Glutamatergic neuron (in vitro differentiated cells): Measurements from ENCODE around the gene RESF1. TPM values are rescaled to one million over a fixed set of nuclear protein-coding genes. Genes with fewer than 3 reads are reported as not detected.

Source experiments
- DNase-seq: peaks from one replicate; pipeline ENCODE4 v3.0.0; 2022
- H3K27ac Mint-ChIP-seq: one replicate; pipeline ENCODE4 v1.8.0; 2020; ENCODE audit warnings: mild to moderate bottlenecking, mixed read lengths, inconsistent platforms; ENCODE audit not compliant: unreplicated experiment
- H3K27me3 Mint-ChIP-seq: one replicate; pipeline ENCODE4 v1.8.0; 2020; ENCODE audit warnings: mild to moderate bottlenecking, moderate library complexity, mixed read lengths, inconsistent platforms; ENCODE audit not compliant: unreplicated experiment
- H3K36me3 Mint-ChIP-seq: one replicate; pipeline ENCODE4 v1.8.0; 2020; ENCODE audit warnings: mild to moderate bottlenecking, mixed read lengths, inconsistent platforms; ENCODE audit not compliant: unreplicated experiment
- H3K4me1 Mint-ChIP-seq: one replicate; pipeline ENCODE4 v1.8.0; 2020; ENCODE audit warnings: mild to moderate bottlenecking, low read depth, mixed read lengths, inconsistent platforms; ENCODE audit not compliant: unreplicated experiment
- H3K4me3 Mint-ChIP-seq: one replicate; pipeline ENCODE4 v1.8.0; 2020; ENCODE audit warnings: mild to moderate bottlenecking, mixed read lengths, inconsistent platforms; ENCODE audit not compliant: unreplicated experiment
- H3K9me3 Mint-ChIP-seq: one replicate; pipeline ENCODE4 v1.8.0; 2020; ENCODE audit warnings: mild to moderate bottlenecking, moderate library complexity, mixed read lengths, inconsistent platforms; ENCODE audit not compliant: unreplicated experiment
- total RNA-seq: library from RNA; stranded (reverse); fragmentation: NEBNext Ultra II Directional; extraction: Animal tissue kit (Norgen Biotek cat#: 25700); gene quantifications from one replicate; pipeline ENCODE4 v1.2.1, GENCODE V29; 2021; ENCODE audit not compliant: unreplicated experiment
- TF ChIP-seq, protein P1 (sequence below): fragments of 200-600 bp; sonication (generic); IDR thresholded peaks from one replicate; pipeline ENCODE4 v1.5.0; 2021; ENCODE audit not compliant: partially characterized antibody, unreplicated experiment

RESF1 gene
- total RNA-seq, 1 donor from 2014 or later = 38.3 TPM

DNA sequence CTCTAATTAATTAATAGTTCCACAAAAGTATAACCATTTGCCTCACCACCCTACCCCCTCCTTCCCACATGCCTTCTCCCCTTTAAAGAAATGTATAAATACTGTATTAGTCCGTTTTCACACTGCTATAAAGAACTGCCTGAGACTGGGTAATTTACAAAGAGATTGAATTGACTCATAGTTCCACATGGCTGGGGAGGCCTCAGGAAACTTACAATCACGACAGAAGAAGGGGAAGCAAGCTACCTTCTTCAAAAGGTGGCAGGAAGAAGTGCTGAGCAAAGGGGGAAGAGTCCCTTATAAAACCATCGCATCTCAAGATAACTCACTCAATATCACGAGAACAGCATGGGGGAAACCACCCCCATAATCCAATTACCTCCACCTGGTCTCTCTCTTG lies 8.2 kb upstream of the RESF1 start:
- no peaks in the 10 kb centered on the region for H3K9me3 Mint-ChIP-seq

GRCh38 chr12:31951939-31952338 lies 7.3 kb upstream of the RESF1 start:
- no peak for DNase-seq
- peaks cover 15% of the 10 kb centered on the region for H3K36me3 Mint-ChIP-seq
- H3K4me3 Mint-ChIP-seq = no peak overlapping the region
- no peaks in the 10 kb centered on the region for H3K9me3 Mint-ChIP-seq
- TF ChIP-seq, protein P1, sequence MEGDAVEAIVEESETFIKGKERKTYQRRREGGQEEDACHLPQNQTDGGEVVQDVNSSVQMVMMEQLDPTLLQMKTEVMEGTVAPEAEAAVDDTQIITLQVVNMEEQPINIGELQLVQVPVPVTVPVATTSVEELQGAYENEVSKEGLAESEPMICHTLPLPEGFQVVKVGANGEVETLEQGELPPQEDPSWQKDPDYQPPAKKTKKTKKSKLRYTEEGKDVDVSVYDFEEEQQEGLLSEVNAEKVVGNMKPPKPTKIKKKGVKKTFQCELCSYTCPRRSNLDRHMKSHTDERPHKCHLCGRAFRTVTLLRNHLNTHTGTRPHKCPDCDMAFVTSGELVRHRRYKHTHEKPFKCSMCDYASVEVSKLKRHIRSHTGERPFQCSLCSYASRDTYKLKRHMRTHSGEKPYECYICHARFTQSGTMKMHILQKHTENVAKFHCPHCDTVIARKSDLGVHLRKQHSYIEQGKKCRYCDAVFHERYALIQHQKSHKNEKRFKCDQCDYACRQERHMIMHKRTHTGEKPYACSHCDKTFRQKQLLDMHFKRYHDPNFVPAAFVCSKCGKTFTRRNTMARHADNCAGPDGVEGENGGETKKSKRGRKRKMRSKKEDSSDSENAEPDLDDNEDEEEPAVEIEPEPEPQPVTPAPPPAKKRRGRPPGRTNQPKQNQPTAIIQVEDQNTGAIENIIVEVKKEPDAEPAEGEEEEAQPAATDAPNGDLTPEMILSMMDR = no peak
- H3K27me3 Mint-ChIP-seq = peaks cover 7% of the 10 kb centered on the region
- H3K4me1 Mint-ChIP-seq = no peaks in the 10 kb centered on the region
- H3K27ac Mint-ChIP-seq = no peak overlapping the region

More for the DNA sequence above, 8.2 kb upstream of the RESF1 start:
- DNase-seq = no peak
- peaks cover 3% of the 10 kb centered on the region for H3K27me3 Mint-ChIP-seq
- H3K27ac Mint-ChIP-seq = no peak overlapping the region
- H3K4me3 Mint-ChIP-seq = no peak overlapping the region
- TF ChIP-seq, protein P1 = no peak
- peaks cover 15% of the 10 kb centered on the region for H3K36me3 Mint-ChIP-seq
- H3K4me1 Mint-ChIP-seq = no peaks in the 10 kb centered on the region

- Mint-ChIP-seq H3K27me3 (peaks cover 8% of the 10 kb centered on the region), H3K9me3 (no peaks in the 10 kb centered on the region), H3K4me1 (no peaks in the 10 kb centered on the region), H3K27ac (no peak overlapping the region), H3K4me3 (no peak overlapping the region), H3K36me3 (peaks cover 11% of the 10 kb centered on the region)
- TF ChIP-seq, protein P1 = no peak
- no peak for DNase-seq
These were observed 6.8 kb upstream of the RESF1 start for GRCh38 chr12:31952418-31952817.

DNA sequence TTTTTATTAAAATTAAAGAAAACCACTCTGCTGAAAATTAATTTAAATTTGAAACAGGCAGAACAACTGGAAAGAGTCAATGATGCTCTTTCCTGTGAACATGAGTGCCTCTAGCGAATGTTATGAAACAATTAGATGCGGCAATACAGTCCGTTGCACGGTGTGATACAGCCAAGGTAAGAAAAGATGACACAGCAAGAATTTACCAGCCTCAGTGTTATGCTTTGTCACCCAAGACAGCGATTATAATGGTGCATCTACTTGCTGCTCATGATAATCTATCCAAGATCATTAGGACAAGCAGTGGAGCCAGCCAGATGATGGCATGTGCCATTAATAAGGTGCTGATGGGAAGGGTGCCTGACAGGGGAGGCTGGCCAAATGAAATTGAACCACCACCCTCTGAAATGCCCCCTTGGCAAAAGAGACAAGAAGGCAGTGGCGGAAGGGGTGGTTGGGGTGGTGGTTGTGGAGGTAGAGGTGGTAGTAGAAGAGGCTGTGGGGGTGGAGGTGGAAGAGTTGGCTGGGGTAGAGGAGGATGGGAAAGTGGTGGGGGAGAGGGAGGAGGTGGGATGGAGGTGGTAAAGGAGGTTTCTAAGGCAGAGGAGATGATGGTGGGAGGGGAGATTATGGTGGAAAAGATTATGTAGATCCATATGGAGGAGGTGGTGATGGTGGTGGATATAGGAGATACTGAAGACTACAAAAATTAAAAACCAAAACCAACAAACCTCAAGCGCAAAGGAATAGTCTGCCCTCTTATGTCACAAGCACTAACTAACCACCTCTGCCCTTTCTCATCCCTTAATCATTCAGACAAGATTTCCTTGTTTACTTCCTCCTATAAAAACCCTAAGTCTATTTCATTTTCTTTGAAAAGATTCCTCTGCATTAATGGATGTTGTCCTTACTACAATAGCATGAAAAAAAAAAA lies 4.0 kb upstream of the RESF1 start:
- Mint-ChIP-seq H3K4me3 (no peak overlapping the region), H3K36me3 (no peaks in the 10 kb centered on the region), H3K9me3 (peaks cover 5% of the 10 kb centered on the region), H3K27ac (no peak overlapping the region), H3K4me1 (peaks cover 3% of the 10 kb centered on the region), H3K27me3 (peaks cover 13% of the 10 kb centered on the region)
- no peak for DNase-seq
- TF ChIP-seq, protein P1 = no peak

GRCh38 chr12:31958569-31959160 lies 550 bp upstream of the RESF1 start:
- peaks cover 16% of the 10 kb centered on the region for H3K4me1 Mint-ChIP-seq
- no peaks in the 10 kb centered on the region for H3K36me3 Mint-ChIP-seq
- DNase-seq = no peak
- H3K9me3 Mint-ChIP-seq = peaks cover 6% of the 10 kb centered on the region
- TF ChIP-seq, protein P1 = no peak
- H3K27ac Mint-ChIP-seq = peak overlapping the region; percentile 96
- H3K27me3 Mint-ChIP-seq = peaks cover 12% of the 10 kb centered on the region
- peak overlapping the region; percentile 97 for H3K4me3 Mint-ChIP-seq
